HepG2 (cell line): Measurements from ENCODE around the gene ZFYVE27. TPM values are rescaled to one million over a fixed set of nuclear protein-coding genes. Genes with fewer than 3 reads are reported as not detected.

Experiments used
- GLI4 ChIP-seq: sonication (generic); formaldehyde crosslinking; IDR thresholded peaks from 2 replicates; pipeline ENCODE4 v1.5.1; 2020; ENCODE audit warnings: missing genetic modification reagents, mild to moderate bottlenecking, moderate library complexity, borderline replicate concordance
- NFIB ChIP-seq: sonication (generic); formaldehyde crosslinking; IDR thresholded peaks from 2 replicates; pipeline ENCODE4 v1.9.0; 2021; ENCODE audit warnings: missing genetic modification reagents, mild to moderate bottlenecking, borderline replicate concordance
- ZNF510 ChIP-seq: sonication (generic); formaldehyde crosslinking; IDR thresholded peaks from 2 replicates; pipeline ENCODE4 v1.4.0; 2020; ENCODE audit warnings: low read depth, mild to moderate bottlenecking, missing genetic modification reagents
- ZNF550 ChIP-seq: sonication (generic); formaldehyde crosslinking; IDR thresholded peaks from 2 replicates; pipeline ENCODE4 v1.4.0; 2020; ENCODE audit warnings: mild to moderate bottlenecking, missing genetic modification reagents, borderline replicate concordance
- polyA plus RNA-seq, 8 experiments: library from polyadenylated mRNA; depleted of rRNA in 3 of 8; stranded (reverse) in 7 of 8; unstranded in 1 of 8; fragments of >200 nt; fragmentation: Illumina TruSeq in 4 of 8; extraction: Trizol in 4 of 8; gene quantifications; 2 replicates each; pipeline versions ENCODE4 v1.2.1 to v1.2.3, GENCODE V29; 2011 to 2016; ENCODE audit warnings: low read depth in 4 of 8, missing spikeins in 1 of 8, mixed read lengths in 1 of 8; ENCODE audit not compliant: insufficient read depth in 1 of 8
- total RNA-seq, 5 experiments: library from RNA; depleted of rRNA; stranded (reverse); fragments of >200 nt; fragmentation: Illumina TruSeq; extraction: Trizol; gene quantifications; 2 replicates each; pipeline ENCODE4 v1.2.3, GENCODE V29; 2016; ENCODE audit warnings: low read depth in 1 of 5
- TF ChIP-seq, protein P1 (sequence below): sonication (generic); formaldehyde crosslinking; IDR thresholded peaks from one replicate; pipeline ENCODE4 v1.5.1; 2020; ENCODE audit warnings: mild to moderate bottlenecking, missing genetic modification reagents; ENCODE audit errors: not compliant biosample characterization
- TF ChIP-seq, protein P2 (sequence below): sonication (generic); formaldehyde crosslinking; IDR thresholded peaks from 2 replicates; pipeline ENCODE4 v1.5.0; 2020; ENCODE audit warnings: mild to moderate bottlenecking, missing genetic modification reagents, moderate library complexity

ZFYVE27 gene
- total and polyA plus RNA-seq, 2 of the 13 experiments (the other 11 are each of a cell fraction or from before 2014, with no cell fraction given): 19.7 to 20.5 TPM

GRCh38 chr10:97791824-97792721, 55.1 kb downstream of the ZFYVE27 start (continued):
- TF ChIP-seq, protein P1, sequence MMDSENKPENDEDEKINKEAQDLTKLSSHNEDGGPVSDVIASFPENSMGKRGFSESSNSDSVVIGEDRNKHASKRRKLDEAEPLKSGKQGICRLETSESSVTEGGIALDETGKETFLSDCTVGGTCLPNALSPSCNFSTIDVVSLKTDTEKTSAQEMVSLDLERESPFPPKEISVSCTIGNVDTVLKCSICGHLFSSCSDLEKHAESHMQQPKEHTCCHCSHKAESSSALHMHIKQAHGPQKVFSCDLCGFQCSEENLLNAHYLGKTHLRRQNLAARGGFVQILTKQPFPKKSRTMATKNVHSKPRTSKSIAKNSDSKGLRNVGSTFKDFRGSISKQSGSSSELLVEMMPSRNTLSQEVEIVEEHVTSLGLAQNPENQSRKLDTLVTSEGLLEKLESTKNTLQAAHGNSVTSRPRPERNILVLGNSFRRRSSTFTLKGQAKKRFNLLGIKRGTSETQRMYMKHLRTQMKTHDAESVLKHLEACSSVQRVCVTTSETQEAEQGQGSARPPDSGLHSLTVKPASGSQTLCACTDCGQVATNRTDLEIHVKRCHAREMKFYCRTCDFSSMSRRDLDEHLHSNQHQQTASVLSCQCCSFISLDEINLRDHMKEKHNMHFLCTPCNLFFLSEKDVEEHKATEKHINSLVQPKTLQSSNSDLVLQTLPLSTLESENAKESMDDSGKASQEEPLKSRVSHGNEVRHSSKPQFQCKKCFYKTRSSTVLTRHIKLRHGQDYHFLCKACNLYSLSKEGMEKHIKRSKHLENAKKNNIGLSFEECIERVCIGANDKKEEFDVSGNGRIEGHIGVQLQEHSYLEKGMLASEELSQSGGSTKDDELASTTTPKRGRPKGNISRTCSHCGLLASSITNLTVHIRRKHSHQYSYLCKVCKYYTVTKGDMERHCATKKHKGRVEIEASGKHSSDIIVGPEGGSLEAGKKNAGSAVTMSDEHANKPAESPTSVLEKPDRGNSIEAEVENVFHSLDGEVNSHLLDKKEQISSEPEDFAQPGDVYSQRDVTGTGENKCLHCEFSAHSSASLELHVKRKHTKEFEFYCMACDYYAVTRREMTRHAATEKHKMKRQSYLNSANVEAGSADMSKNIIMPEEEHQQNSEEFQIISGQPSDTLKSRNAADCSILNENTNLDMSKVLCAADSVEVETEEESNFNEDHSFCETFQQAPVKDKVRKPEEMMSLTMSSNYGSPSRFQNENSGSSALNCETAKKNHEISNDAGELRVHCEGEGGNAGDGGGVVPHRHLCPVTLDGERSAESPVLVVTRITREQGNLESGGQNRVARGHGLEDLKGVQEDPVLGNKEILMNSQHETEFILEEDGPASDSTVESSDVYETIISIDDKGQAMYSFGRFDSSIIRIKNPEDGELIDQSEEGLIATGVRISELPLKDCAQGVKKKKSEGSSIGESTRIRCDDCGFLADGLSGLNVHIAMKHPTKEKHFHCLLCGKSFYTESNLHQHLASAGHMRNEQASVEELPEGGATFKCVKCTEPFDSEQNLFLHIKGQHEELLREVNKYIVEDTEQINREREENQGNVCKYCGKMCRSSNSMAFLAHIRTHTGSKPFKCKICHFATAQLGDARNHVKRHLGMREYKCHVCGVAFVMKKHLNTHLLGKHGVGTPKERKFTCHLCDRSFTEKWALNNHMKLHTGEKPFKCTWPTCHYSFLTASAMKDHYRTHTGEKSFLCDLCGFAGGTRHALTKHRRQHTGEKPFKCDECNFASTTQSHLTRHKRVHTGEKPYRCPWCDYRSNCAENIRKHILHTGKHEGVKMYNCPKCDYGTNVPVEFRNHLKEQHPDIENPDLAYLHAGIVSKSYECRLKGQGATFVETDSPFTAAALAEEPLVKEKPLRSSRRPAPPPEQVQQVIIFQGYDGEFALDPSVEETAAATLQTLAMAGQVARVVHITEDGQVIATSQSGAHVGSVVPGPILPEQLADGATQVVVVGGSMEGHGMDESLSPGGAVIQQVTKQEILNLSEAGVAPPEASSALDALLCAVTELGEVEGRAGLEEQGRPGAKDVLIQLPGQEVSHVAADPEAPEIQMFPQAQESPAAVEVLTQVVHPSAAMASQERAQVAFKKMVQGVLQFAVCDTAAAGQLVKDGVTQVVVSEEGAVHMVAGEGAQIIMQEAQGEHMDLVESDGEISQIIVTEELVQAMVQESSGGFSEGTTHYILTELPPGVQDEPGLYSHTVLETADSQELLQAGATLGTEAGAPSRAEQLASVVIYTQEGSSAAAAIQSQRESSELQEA (CRISPR knock-in tag): peak; percentile 55
- TF ChIP-seq GLI4 (CRISPR knock-in tag) (0 out of 2 replicates have a peak, but pooled peaks have one; percentile 44), NFIB (no peak), ZNF550 (CRISPR knock-in tag) (no peak), ZNF510 (CRISPR knock-in tag) (no peak)
- TF ChIP-seq, protein P2, sequence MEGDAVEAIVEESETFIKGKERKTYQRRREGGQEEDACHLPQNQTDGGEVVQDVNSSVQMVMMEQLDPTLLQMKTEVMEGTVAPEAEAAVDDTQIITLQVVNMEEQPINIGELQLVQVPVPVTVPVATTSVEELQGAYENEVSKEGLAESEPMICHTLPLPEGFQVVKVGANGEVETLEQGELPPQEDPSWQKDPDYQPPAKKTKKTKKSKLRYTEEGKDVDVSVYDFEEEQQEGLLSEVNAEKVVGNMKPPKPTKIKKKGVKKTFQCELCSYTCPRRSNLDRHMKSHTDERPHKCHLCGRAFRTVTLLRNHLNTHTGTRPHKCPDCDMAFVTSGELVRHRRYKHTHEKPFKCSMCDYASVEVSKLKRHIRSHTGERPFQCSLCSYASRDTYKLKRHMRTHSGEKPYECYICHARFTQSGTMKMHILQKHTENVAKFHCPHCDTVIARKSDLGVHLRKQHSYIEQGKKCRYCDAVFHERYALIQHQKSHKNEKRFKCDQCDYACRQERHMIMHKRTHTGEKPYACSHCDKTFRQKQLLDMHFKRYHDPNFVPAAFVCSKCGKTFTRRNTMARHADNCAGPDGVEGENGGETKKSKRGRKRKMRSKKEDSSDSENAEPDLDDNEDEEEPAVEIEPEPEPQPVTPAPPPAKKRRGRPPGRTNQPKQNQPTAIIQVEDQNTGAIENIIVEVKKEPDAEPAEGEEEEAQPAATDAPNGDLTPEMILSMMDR (CRISPR knock-in tag): peak; percentile 93
- TF ChIP-seq, all 625 proteins: peak for 18
